Caki2 (cell line): Measurements from ENCODE around the gene ZNF225. TPM values are rescaled to one million over a fixed set of nuclear protein-coding genes. Genes with fewer than 3 reads are reported as not detected.
"Not testable (repeated sequence)": the region's sequence is repeated elsewhere in the genome, so short reads cannot be mapped to it uniquely, and the experiment has no call there.

Experiments used
- DNase-seq: peaks from one replicate; pipeline ENCODE4 v3.0.0-alpha.2; 2015; ENCODE audit warnings: low read depth
- in situ Hi-C: cut with HindIII; loops from 2 replicates; pipeline ENCODE4 v1.10.0; 2016; ENCODE audit warnings: low sequenced_read_pairs, low pct_unique_long_range_greater_than_20kb, mixed read lengths
- total RNA-seq: library from RNA; depleted of rRNA; stranded (reverse); fragments of >200 nt; shearing (Covaris generic); gene quantifications from 2 replicates; pipeline ENCODE4 v1.2.3, GENCODE V29; 2014; ENCODE audit warnings: low replicate concordance; rRNA removed

ZNF225 gene
- 2.2 and 4.5 TPM in 2 replicates for total RNA-seq

DNA sequence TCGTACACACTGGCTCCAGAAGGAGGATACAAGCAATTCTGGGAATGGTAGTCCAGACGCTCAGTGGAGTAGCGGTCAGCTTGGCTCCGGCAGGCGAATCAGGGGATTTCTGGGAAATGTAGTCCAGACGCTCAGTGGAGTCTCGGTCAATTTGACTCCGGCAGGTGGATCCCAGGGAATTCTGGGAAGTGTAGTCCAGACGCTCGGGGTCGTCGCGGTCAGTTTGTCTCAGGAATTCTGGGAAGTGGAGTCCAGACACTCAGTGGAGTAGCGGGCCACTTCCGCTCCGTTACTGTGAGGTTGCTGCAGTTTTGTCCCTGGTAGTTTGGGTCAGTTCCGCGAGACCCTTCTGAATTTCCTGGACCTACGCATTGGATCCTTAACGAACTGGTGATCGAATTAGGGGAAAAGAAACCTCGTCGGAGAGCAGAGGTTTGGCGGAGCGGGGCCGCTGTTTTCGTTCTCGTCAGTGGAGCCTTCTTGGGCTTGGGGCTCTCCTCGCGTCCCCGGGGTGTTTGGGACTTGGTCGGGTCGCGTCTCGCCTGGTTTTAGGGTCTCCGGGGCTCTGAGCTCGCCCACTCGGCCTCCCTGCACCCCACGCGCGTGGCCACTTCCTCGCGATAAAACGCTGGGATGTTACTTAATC is at the start of gene ZNF225:
ZNF225 (plus strand) TSS at position 262 of the 646 bp plus-strand sequence. CDS start 2,429 bp downstream, outside the sequence.
- in situ Hi-C loops: no loop called here
- peak; percentile 97 for DNase-seq

DNA sequence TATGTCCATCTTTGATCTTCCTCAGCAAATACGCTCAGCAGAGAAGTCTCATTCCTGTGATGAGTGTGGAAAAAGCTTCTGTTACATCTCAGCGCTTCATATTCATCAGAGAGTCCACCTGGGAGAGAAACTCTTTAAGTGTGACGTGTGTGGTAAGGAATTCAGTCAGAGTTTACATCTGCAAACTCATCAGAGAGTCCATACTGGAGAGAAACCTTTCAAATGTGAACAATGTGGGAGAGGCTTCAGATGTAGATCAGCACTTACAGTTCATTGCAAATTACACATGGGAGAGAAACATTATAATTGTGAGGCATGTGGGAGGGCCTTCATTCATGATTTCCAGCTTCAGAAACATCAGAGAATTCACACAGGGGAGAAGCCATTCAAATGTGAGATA is 46.9 kb upstream of the ZNF225 start:
- DNase-seq: no peak
- in situ Hi-C loops: no loop called here

DNA sequence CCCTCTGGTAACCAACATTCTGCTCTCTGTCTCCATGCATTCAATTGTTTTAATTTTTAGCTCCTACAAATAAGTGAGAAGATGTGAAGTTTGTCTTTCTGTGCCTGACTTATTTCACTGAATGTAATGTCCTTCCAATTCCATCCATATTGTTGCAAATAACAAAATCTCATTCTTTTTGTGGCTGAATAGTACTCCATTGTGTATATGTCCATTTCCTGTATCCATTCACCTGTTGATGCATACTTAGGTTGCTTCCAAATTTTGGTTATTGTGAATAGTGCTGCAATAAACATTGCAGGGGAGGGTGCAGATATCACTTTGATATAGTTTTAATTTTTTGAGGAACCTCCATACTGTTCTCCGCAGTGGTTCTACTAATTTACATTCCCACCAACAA is 43.8 kb upstream of the ZNF225 start:
- no peak for DNase-seq
- in situ Hi-C loops: no loop called here

DNA sequence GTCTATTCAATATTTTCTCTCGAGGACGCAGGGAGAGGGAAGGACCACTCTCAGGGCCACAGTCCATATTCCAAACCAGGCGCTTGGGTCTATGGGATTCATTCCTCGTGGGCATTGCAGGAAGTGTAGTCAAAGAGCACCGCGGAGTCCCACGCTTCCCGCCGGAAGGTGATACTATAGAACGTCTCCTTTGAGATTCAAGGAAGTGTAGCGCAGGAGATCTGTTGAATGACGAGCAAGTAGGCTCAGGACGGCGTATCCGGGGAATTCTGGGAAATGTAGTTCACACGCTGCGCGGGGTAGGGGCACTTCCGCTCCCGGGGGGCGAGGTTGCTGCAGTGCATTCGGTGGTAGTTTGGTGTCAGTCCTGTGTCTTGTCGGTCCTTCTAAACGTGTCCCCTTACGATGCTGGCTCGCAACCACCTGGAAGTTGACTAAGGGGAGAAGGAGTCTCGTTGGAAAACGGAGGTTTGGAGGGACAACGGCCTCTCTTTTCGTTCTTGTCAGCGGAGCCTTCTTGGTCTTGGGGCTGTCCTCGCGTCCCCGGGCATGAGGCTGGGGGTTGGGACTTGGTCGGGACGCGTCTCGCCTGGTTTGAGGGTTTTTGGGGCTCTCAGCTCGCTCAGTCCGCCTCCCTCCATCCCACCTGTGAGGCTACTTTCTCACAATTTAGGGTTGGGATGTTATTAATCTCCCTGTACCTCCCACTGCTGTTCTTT is 41.2 kb upstream of the ZNF225 start, which contains the start of gene ZNF284:
ZNF284 (plus strand) TSS at position 336 of the 719 bp plus-strand sequence. CDS start 4,231 bp downstream, outside the sequence.
- DNase-seq: peak; percentile 88
- in situ Hi-C loops: no loop called here

DNA sequence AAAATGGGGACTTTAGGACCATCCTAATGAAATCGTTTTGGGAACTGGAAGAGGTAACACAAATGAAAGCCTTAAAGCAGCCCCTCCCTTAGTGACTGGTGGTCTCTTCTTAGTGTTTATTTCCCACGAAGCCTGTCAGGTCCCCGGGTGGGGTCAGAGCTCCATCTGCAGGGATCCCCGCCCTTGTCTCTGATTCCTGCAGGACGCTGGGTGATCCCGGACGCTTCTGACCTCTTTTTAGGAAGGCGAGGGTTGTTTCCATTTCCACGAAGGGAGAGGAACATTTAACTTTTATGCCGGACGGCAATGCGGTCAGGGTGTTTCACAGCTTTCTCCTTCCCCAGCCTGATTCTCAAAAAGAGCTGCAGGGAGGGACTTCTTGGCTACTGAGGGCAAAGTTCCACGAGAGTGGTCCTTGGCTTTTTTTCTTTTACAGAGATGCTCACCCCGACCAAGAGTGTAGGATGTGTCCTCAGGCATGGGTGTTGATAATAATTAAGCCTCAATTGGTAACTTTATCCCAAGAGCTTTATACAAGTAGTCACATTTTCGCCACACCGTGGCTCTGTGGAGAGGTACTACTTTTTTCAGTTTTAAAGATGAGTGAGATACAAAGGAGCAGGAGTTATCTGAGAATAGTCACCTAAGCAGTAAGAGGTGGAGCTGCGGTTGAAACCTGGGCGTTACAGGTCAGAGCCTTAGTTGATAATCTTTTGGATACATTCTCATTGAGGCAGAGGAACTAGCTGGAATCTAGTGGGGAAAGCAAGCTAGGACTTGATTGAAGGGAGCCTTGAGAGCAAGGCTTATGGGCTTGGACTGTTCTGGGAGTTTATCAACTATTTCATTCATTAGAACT is 40.4 kb upstream of the ZNF225 start:
- DNase-seq: peak; percentile 27
- in situ Hi-C loops: no loop called here

DNA sequence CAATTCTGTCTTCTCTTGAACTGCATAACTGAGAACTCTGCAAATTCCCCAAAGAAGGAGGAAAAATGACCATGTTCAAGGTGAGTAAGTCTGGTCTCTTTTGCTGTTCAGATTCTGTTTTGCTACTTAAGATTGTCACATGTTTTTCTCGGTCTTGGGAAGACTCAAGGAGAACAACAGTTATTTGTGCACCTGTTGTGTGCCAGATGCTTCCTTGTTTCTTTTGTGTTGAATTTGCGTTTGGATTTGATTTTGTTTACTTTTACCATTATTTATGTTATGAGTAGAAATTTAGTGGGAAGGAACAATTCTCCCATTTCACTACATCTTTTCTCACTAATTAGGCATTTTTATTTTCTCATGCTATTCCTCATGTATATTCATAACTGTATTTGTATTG is 36.9 kb upstream of the ZNF225 start:
- no peak for DNase-seq
- in situ Hi-C loops: no loop called here

DNA sequence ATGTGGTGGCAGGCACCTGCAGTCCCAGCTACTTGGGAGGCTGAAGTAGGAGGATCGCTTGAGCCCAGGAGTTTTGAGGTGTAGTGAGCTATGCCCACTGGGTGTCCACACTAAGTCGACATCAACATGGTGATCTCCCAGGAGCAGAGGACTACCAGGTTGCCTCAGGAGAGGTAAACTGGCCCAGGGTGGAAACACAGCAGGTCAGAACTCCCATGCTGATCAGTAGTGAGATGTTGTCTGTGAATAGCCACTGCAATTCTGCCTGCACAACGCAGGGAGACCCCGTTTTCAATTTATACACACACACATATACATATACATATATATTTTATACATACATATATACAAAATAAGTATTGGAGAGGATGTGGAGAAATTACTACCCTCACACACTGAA is 21.1 kb upstream of the ZNF225 start:
- in situ Hi-C loops: no loop called here
- no peak for DNase-seq

DNA sequence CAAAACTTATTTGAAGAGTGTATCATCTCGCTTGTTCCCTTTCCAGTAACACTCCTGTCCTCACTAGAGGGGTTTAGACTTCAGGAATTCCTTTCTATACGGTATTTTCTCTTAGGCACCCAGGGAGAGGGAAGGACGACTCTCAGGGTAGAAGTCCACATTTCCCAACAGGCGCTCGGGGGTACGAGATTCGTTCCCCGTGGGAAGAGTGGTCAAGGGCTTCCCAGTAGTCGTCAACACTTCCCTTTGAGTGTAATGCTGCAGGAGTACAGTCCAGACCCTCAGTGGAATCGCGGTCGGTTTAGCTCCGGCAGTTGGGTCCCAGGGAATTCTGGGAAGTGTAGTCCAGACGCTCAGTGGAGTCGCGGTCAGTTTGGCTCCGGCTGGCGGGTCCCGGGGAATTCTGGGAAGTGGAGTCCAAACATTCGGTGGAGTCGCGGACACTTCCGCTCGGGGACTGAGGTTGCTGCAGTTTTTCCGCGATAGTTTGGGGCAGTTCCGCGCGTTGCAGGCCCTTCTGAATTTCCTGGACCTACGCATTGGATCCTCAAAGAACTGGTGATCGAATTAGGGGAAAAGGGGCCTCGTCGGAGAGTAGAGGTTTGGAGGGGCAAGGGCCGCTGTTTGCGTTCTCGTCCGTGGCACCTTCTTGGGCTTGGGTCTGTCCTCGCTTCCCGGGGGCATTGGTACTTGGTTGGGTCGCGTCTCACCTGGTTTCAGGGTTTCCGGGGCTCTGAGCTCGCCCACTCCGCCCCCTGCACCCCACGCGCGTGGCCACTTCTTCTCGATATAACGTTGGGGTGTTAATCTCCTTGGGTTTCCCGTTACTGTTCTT is 19.1 kb upstream of the ZNF225 start, which contains the start of gene ZNF224:
ZNF224 (plus strand) TSS at position 431 of the 835 bp plus-strand sequence. CDS start 3,513 bp downstream, outside the sequence.
- peak; percentile 85 for DNase-seq
- in situ Hi-C loops: no loop called here

DNA sequence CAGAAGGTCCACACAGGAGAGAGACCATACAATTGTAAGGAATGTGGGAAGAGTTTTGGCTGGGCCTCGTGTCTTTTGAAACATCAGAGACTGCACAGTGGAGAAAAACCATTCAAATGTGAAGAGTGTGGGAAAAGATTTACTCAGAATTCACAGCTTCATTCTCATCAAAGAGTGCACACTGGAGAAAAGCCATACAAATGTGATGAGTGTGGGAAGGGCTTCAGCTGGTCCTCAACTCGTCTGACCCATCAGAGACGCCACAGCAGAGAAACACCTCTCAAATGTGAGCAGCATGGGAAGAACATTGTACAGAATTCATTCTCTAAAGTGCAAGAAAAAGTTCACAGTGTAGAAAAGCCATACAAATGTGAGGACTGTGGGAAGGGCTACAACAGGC is 5.4 kb upstream of the ZNF225 start:
- no peak for DNase-seq
- in situ Hi-C loops: no loop called here

DNA sequence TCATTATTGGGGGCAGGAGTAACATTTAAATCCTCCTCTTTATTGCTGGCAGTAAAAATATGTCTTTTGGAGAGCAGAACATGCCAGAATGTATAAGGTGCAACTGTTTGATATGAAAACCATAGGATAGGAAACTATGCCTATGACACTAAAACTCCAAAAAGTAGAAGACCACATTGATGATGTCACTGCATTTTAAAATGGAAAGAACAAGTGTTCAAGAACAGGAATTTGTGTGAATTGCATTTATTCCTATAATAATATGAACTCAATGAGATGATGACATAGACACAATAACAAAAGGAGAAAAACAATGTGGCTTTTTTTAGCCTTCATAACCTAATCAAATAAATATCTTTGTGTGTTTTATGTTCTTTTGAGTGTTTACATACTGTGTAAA is 3.7 kb upstream of the ZNF225 start:
- DNase-seq: no peak

DNA sequence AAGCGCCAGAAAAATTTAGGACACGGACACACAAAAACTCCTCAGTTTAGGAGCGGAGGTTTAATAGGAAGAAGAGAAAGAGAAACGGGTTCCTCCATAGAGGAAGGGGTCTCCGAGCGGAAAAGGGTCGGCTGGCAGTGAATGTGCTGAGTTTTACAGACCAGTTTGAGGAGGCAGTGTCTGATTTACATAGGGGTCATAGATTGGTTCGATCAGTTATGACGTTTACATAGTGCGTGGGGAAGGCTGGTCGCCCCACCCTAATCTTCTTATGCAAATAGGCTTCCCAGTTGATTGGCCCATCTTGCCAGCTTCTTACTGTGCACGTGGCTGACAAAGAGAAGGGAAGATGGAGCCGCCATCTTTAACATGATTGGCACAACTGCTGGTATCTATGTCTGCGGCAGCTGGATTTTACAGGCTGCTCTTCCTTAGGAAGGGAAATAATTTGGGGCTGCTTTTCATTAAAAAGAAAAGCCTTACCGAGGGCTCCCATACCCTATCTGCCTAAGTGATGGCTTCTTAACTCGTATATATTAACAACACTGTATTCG is 1.2 kb upstream of the ZNF225 start:
- in situ Hi-C loops: no loop called here
- peak; percentile 81 for DNase-seq

More for the DNA sequence above, 3.7 kb upstream of the ZNF225 start:
- in situ Hi-C loops: no loop called here

DNA sequence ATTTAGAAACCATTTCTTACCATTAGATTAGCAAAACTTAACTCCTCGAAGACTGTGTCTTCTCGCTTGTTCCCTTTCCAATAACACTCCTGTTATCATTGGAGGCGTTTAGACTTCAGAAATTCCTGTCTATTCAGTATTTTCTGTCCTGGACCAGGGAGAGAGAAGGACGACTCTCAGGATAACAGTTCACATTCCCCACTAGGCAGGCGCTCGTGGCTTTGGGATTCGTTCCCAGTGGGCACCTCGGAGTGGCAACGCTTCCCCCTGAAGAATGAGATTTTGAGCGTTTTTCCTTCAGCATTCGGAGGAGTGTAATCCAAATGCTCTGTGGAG is 429 bp upstream of the ZNF225 start:
- in situ Hi-C loops: no loop called here
- DNase-seq: no peak

DNA sequence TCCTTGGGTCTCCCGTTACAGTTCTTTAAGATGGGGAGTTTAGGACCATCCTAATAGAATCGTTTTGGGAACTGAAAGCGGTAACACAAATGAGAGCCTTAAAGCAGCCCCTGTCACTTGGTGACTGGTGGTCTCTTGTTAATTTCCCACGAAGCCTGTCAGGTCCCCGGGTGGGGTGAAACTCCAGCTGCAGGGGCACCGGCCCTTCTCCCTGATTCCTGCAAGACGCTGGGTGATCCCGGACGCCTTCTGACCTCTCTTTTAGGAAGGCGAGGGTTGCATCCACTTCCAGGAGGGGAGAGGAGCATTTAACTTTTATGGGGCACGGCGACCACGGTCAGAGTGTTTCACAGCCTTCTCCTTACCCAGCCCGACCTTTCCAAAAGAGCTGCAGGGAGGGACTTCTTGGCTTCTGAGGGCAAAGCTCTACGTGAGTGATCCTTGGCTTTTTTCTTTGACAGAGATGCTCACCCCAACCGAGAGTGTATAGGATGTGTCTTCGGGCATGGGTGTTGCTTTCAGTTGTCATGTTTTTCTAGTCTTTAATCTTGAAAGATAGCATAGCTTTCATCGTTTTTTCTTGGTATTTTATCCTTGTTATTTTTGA is 688 bp downstream of the ZNF225 start:
- peak; percentile 25 for DNase-seq
- in situ Hi-C loops: no loop called here

DNA sequence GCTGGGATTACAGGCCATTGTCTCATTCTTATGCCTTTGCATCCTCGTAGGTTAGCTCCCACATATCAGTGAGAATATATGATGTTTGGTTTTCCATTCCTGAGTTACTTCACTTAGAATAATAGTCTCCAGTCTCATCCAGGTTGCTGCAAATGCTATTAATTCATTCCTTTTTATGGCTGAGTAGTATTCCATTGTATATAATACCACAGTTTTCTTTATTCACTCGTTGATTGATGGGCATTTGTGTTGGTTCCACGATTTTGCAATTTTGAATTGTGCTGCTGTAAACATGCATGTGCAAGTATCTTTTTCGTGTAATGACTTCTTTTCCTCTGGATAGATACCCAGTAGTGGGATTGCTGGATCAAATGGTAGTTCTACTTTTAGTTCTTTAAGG is 8.0 kb downstream of the ZNF225 start:
- in situ Hi-C loops, DNase-seq: not testable (repeated sequence)

DNA sequence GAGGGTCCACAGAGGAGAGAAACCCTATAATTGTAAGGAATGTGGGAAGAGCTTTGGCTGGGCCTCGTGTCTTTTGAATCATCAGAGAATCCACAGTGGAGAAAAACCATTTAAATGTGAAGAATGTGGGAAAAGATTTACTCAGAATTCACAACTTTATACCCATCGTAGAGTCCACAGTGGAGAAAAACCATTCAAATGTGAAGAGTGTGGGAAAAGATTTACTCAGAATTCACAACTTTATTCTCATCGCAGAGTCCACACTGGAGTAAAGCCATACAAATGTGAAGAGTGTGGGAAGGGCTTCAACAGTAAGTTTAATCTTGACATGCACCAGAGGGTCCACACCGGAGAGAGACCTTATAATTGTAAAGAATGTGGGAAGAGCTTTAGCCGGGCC is 18.8 kb downstream of the ZNF225 start:
- DNase-seq: no peak
- in situ Hi-C loops: no loop called here

DNA sequence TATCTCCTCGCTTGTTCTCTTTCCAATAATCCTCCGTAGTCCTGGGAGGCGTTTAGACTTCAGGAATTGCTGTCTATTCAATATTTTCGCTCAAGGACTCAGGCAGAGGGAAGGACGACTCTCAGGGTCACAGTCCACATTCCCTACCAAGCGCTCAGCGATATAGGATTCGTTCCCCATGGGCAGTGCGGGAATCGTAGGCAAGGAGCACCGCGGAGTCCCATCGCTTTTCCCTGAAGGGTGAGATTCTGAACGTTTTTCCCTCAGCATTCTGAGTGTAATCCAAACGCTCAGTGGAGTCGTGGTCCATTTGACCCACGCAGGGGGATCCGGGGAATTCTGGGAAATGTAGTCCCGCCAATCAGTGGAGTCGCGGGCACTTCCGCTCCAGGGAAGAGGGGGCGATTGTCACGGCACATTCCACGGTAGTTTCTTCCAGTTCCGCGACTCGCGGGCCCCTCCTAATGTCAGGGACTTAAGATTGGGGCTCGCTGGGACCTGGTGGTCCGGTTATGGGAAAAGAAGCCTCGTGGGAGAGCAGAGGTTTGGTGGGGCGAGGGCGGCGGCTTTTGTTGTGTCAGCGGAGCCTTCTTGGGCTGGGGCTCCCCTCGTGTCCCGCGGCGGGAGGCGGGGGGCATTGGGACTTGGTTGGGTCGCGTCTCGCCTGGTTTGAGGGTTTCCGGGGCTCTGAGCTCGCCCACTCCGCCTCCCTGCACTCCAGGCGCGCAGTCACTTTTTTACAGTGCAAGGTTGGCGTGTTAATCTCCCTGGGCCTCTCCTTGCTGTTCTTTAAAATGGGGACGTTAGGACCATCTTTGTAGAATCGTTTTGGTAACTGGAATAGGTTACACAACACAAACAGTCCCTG is 28.2 kb downstream of the ZNF225 start, which contains the start of gene ZNF234:
ZNF234 (plus strand) TSS at position 364 of the 868 bp plus-strand sequence. CDS start 3,079 bp downstream, outside the sequence.
- in situ Hi-C loops: no loop called here
- DNase-seq: peak; percentile 82
